HEK293 (cell line): Measurements from ENCODE around the gene NDE1.

Experiments
- BCL11A ChIP-seq: fragments of 450-650 bp; formaldehyde crosslinking; IDR thresholded peaks from 2 replicates; pipeline ENCODE4 v1.5.1; 2016; ENCODE audit warnings: low read depth, missing biosample characterization, missing genetic modification characterization
- FEZF1 ChIP-seq: fragments of 450-650 bp; formaldehyde crosslinking; IDR thresholded peaks from 2 replicates; pipeline ENCODE4 v1.5.1; 2016; ENCODE audit warnings: missing biosample characterization, missing genetic modification characterization
- GLIS1 ChIP-seq: fragments of 450-650 bp; formaldehyde crosslinking; IDR thresholded peaks from 2 replicates; pipeline ENCODE4 v1.5.1; 2016; ENCODE audit warnings: missing biosample characterization, missing genetic modification characterization
- HOXD13 ChIP-seq: sonication (generic); formaldehyde crosslinking; IDR thresholded peaks from 2 replicates; pipeline ENCODE4 v1.8.0; 2022; ENCODE audit warnings: missing genetic modification reagents, borderline replicate concordance
- REPIN1 ChIP-seq: fragments of 450-650 bp; formaldehyde crosslinking; IDR thresholded peaks from 2 replicates; pipeline ENCODE4 v1.5.1; 2017; ENCODE audit warnings: missing biosample characterization, missing genetic modification characterization, low read depth
- SP2 ChIP-seq: fragments of 450-650 bp; formaldehyde crosslinking; IDR thresholded peaks from 2 replicates; pipeline ENCODE4 v1.5.1; 2016; ENCODE audit warnings: missing biosample characterization, missing genetic modification characterization
- YY1 ChIP-seq: fragments of 450-650 bp; formaldehyde crosslinking; IDR thresholded peaks from 2 replicates; pipeline ENCODE4 v1.5.1; 2018; ENCODE audit warnings: missing biosample characterization, missing genetic modification characterization
- ZBTB7A ChIP-seq: fragments of 450-650 bp; formaldehyde crosslinking; IDR thresholded peaks from 2 replicates; pipeline ENCODE4 v1.5.1; 2016; ENCODE audit warnings: low read depth, missing biosample characterization, missing genetic modification characterization
- ZNF138 ChIP-seq: fragments of 450-650 bp; formaldehyde crosslinking; IDR thresholded peaks from 2 replicates; pipeline ENCODE4 v1.5.1; 2016; ENCODE audit warnings: missing biosample characterization, missing genetic modification characterization, borderline replicate concordance
- ZNF16 ChIP-seq: fragments of 450-650 bp; formaldehyde crosslinking; IDR thresholded peaks from 2 replicates; pipeline ENCODE4 v1.5.1; 2016; ENCODE audit warnings: low read depth, missing biosample characterization, missing genetic modification characterization
- ZNF175 ChIP-seq: fragments of 450-650 bp; formaldehyde crosslinking; IDR thresholded peaks from 2 replicates; pipeline ENCODE4 v1.5.1; 2016; ENCODE audit warnings: missing biosample characterization, missing genetic modification characterization
- ZNF23 ChIP-seq: fragments of 450-650 bp; formaldehyde crosslinking; IDR thresholded peaks from 2 replicates; pipeline ENCODE4 v1.5.1; 2016; ENCODE audit warnings: missing biosample characterization, missing genetic modification characterization, borderline replicate concordance
- ZNF350 ChIP-seq: fragments of 450-650 bp; formaldehyde crosslinking; IDR thresholded peaks from 2 replicates; pipeline ENCODE4 v1.5.0; 2017; ENCODE audit warnings: missing biosample characterization, mild to moderate bottlenecking, missing genetic modification characterization
- ZNF530 ChIP-seq: fragments of 450-650 bp; formaldehyde crosslinking; IDR thresholded peaks from 2 replicates; pipeline ENCODE4 v1.5.1; 2016; ENCODE audit warnings: low read depth, missing biosample characterization, missing genetic modification characterization
- ZNF544 ChIP-seq: fragments of 450-650 bp; formaldehyde crosslinking; IDR thresholded peaks from 2 replicates; pipeline ENCODE4 v1.5.0; 2017; ENCODE audit warnings: missing biosample characterization, missing genetic modification characterization
- ZNF548 ChIP-seq: fragments of 450-650 bp; formaldehyde crosslinking; IDR thresholded peaks from 2 replicates; pipeline ENCODE4 v1.5.1; 2016; ENCODE audit warnings: missing biosample characterization, missing genetic modification characterization
- ZNF560 ChIP-seq: fragments of 450-650 bp; formaldehyde crosslinking; IDR thresholded peaks from 2 replicates; pipeline ENCODE4 v1.5.1; 2017; ENCODE audit warnings: missing biosample characterization, missing genetic modification characterization, borderline replicate concordance
- ZNF585B ChIP-seq: fragments of 450-650 bp; formaldehyde crosslinking; IDR thresholded peaks from 2 replicates; pipeline ENCODE4 v1.5.1; 2016; ENCODE audit warnings: missing biosample characterization, missing genetic modification characterization
- ZNF621 ChIP-seq: fragments of 450-650 bp; formaldehyde crosslinking; IDR thresholded peaks from 2 replicates; pipeline ENCODE4 v1.5.1; 2017; ENCODE audit warnings: missing biosample characterization, missing genetic modification characterization
- ZNF677 ChIP-seq: fragments of 450-650 bp; IDR thresholded peaks from 2 replicates; pipeline ENCODE4 v1.5.0; 2018; ENCODE audit warnings: missing biosample characterization, mild to moderate bottlenecking, missing genetic modification characterization, moderate library complexity
- ZNF768 ChIP-seq: fragments of 450-650 bp; formaldehyde crosslinking; IDR thresholded peaks from 2 replicates; pipeline ENCODE4 v1.5.1; 2018; ENCODE audit warnings: missing biosample characterization, mild to moderate bottlenecking, missing genetic modification characterization
- ZNF830 ChIP-seq: fragments of 450-650 bp; IDR thresholded peaks from 2 replicates; pipeline ENCODE4 v1.5.0; 2018; ENCODE audit warnings: missing biosample characterization, missing genetic modification characterization, low read depth, mild to moderate bottlenecking, moderate library complexity
- TF ChIP-seq, protein P1 (sequence below): fragments of 450-650 bp; formaldehyde crosslinking; IDR thresholded peaks from 2 replicates; pipeline ENCODE4 v1.5.1; 2016; ENCODE audit warnings: missing biosample characterization, missing genetic modification characterization
- TF ChIP-seq, protein P2 (sequence below): fragments of 450-650 bp; formaldehyde crosslinking; IDR thresholded peaks from 2 replicates; pipeline ENCODE4 v1.5.1; 2016; ENCODE audit warnings: missing biosample characterization, missing genetic modification characterization
- TF ChIP-seq, protein P3 (sequence below): fragments of 450-650 bp; formaldehyde crosslinking; IDR thresholded peaks from 2 replicates; pipeline ENCODE4 v1.5.1; 2016; ENCODE audit warnings: missing biosample characterization, missing genetic modification characterization, borderline replicate concordance
- TF ChIP-seq, protein P4 (sequence below): fragments of 450-650 bp; formaldehyde crosslinking; IDR thresholded peaks from 2 replicates; pipeline ENCODE4 v1.5.1; 2016; ENCODE audit warnings: missing biosample characterization, missing genetic modification characterization
- TF ChIP-seq, protein P5 (sequence below): fragments of 450-650 bp; formaldehyde crosslinking; IDR thresholded peaks from 2 replicates; pipeline ENCODE4 v1.5.1; 2017; ENCODE audit warnings: missing biosample characterization, missing genetic modification characterization

NDE1 gene

DNA sequence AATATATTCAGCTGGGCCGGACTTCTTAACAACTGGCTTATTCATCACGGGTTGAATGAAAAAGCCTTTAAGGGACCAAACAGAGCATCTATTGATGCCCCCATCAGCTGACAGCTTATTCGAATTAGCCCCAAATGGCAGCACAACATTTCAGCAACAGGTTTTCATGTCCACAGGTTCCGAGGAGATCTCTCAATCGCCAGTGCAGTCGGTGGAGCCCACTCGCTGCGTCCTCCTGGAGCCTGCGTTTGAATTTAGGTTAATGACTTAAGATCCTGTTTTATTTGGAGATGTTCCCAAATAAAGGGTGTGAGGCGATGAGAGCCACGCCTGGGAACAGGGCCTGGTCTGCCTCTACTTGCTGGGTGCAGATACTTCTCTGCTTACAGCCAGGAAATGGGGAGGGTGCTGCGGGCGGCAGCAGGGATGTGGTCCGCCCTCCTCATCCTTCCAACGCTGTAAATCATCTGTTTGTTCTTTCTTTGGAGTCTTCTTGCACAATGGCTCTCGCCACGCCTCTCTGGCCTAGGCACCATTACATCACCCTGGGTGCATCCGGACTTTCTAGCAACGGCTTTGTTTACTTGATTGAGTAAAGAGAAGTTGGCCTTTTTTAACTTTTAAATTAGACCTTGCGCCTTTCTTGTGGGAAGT lies 22.6 kb downstream of the NDE1 start (continued):
- no peak for TF ChIP-seq ZNF175
- TF ChIP-seq, protein P1, sequence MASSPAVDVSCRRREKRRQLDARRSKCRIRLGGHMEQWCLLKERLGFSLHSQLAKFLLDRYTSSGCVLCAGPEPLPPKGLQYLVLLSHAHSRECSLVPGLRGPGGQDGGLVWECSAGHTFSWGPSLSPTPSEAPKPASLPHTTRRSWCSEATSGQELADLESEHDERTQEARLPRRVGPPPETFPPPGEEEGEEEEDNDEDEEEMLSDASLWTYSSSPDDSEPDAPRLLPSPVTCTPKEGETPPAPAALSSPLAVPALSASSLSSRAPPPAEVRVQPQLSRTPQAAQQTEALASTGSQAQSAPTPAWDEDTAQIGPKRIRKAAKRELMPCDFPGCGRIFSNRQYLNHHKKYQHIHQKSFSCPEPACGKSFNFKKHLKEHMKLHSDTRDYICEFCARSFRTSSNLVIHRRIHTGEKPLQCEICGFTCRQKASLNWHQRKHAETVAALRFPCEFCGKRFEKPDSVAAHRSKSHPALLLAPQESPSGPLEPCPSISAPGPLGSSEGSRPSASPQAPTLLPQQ (tag by site-specific recombination) = peak; percentile 93
- no peak for TF ChIP-seq ZNF621 (tag by site-specific recombination)
- TF ChIP-seq HOXD13 (CRISPR knock-in tag) = no peak
- no peak for TF ChIP-seq ZNF560 (tag by site-specific recombination)
- TF ChIP-seq, protein P2, sequence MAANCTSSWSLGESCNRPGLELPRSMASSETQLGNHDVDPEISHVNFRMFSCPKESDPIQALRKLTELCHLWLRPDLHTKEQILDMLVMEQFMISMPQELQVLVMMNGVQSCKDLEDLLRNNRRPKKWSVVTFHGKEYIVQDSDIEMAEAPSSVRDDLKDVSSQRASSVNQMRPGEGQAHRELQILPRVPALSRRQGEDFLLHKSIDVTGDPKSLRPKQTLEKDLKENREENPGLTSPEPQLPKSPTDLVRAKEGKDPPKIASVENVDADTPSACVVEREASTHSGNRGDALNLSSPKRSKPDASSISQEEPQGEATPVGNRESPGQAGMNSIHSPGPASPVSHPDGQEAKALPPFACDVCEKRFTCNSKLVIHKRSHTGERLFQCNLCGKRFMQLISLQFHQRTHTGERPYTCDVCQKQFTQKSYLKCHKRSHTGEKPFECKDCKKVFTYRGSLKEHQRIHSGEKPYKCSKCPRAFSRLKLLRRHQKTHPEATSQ (tag by site-specific recombination) = no peak
- no peak for TF ChIP-seq ZNF548 (tag by site-specific recombination)
- TF ChIP-seq ZNF768 (tag by site-specific recombination) = no peak
- no peak for TF ChIP-seq ZNF530 (tag by site-specific recombination)
- TF ChIP-seq YY1 = no peak
- no peak for TF ChIP-seq REPIN1 (tag by site-specific recombination)
- TF ChIP-seq, protein P3, sequence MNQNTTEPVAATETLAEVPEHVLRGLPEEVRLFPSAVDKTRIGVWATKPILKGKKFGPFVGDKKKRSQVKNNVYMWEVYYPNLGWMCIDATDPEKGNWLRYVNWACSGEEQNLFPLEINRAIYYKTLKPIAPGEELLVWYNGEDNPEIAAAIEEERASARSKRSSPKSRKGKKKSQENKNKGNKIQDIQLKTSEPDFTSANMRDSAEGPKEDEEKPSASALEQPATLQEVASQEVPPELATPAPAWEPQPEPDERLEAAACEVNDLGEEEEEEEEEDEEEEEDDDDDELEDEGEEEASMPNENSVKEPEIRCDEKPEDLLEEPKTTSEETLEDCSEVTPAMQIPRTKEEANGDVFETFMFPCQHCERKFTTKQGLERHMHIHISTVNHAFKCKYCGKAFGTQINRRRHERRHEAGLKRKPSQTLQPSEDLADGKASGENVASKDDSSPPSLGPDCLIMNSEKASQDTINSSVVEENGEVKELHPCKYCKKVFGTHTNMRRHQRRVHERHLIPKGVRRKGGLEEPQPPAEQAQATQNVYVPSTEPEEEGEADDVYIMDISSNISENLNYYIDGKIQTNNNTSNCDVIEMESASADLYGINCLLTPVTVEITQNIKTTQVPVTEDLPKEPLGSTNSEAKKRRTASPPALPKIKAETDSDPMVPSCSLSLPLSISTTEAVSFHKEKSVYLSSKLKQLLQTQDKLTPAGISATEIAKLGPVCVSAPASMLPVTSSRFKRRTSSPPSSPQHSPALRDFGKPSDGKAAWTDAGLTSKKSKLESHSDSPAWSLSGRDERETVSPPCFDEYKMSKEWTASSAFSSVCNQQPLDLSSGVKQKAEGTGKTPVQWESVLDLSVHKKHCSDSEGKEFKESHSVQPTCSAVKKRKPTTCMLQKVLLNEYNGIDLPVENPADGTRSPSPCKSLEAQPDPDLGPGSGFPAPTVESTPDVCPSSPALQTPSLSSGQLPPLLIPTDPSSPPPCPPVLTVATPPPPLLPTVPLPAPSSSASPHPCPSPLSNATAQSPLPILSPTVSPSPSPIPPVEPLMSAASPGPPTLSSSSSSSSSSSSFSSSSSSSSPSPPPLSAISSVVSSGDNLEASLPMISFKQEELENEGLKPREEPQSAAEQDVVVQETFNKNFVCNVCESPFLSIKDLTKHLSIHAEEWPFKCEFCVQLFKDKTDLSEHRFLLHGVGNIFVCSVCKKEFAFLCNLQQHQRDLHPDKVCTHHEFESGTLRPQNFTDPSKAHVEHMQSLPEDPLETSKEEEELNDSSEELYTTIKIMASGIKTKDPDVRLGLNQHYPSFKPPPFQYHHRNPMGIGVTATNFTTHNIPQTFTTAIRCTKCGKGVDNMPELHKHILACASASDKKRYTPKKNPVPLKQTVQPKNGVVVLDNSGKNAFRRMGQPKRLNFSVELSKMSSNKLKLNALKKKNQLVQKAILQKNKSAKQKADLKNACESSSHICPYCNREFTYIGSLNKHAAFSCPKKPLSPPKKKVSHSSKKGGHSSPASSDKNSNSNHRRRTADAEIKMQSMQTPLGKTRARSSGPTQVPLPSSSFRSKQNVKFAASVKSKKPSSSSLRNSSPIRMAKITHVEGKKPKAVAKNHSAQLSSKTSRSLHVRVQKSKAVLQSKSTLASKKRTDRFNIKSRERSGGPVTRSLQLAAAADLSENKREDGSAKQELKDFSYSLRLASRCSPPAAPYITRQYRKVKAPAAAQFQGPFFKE (tag by site-specific recombination) = no peak
- TF ChIP-seq BCL11A (tag by site-specific recombination) = 0 out of 2 replicates have a peak, but pooled peaks have one; percentile 13
- TF ChIP-seq GLIS1 = no peak
- no peak for TF ChIP-seq ZNF544 (tag by site-specific recombination)
- no peak for TF ChIP-seq ZNF350 (tag by site-specific recombination)
- TF ChIP-seq ZNF585B (tag by site-specific recombination) = no peak
- TF ChIP-seq ZNF16 = no peak
- TF ChIP-seq FEZF1 = peak; percentile 91
- TF ChIP-seq, protein P4, sequence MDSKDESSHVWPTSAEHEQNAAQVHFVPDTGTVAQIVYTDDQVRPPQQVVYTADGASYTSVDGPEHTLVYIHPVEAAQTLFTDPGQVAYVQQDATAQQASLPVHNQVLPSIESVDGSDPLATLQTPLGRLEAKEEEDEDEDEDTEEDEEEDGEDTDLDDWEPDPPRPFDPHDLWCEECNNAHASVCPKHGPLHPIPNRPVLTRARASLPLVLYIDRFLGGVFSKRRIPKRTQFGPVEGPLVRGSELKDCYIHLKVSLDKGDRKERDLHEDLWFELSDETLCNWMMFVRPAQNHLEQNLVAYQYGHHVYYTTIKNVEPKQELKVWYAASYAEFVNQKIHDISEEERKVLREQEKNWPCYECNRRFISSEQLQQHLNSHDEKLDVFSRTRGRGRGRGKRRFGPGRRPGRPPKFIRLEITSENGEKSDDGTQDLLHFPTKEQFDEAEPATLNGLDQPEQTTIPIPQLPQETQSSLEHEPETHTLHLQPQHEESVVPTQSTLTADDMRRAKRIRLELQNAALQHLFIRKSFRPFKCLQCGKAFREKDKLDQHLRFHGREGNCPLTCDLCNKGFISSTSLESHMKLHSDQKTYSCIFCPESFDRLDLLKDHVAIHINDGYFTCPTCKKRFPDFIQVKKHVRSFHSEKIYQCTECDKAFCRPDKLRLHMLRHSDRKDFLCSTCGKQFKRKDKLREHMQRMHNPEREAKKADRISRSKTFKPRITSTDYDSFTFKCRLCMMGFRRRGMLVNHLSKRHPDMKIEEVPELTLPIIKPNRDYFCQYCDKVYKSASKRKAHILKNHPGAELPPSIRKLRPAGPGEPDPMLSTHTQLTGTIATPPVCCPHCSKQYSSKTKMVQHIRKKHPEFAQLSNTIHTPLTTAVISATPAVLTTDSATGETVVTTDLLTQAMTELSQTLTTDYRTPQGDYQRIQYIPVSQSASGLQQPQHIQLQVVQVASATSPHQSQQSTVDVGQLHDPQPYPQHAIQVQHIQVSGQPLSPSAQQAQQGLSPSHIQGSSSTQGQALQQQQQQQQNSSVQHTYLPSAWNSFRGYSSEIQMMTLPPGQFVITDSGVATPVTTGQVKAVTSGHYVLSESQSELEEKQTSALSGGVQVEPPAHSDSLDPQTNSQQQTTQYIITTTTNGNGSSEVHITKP (tag by site-specific recombination) = peak; percentile 72
- TF ChIP-seq ZBTB7A = no peak
- no peak for TF ChIP-seq ZNF138 (tag by site-specific recombination)
- TF ChIP-seq, protein P5, sequence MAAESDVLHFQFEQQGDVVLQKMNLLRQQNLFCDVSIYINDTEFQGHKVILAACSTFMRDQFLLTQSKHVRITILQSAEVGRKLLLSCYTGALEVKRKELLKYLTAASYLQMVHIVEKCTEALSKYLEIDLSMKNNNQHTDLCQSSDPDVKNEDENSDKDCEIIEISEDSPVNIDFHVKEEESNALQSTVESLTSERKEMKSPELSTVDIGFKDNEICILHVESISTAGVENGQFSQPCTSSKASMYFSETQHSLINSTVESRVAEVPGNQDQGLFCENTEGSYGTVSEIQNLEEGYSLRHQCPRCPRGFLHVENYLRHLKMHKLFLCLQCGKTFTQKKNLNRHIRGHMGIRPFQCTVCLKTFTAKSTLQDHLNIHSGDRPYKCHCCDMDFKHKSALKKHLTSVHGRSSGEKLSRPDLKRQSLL (tag by site-specific recombination) = peak; percentile 59; the same call in 1 of the 2 replicates
- TF ChIP-seq ZNF23 (tag by site-specific recombination) = no peak
- TF ChIP-seq ZNF677 (tag by site-specific recombination) = no peak
- peak; percentile 76 for TF ChIP-seq SP2 (tag by site-specific recombination)
- no peak for TF ChIP-seq ZNF830 (tag by site-specific recombination)
